Stomach (tissue), 9 donors: Measurements from ENCODE around the gene XRCC4. TPM values are rescaled to one million over a fixed set of nuclear protein-coding genes. Genes with fewer than 3 reads are reported as not detected.
"Not testable (repeated sequence)": the region's sequence is repeated elsewhere in the genome, so short reads cannot be mapped to it uniquely, and the experiment has no call there.

ENCODE experiments used
- DNase-seq, 2 donors: peaks; one replicate each; pipeline versions ENCODE4 v3.0.0 to v3.0.0-alpha.2; 2013 to 2019
- H3K27ac ChIP-seq, 5 donors: fragments of 200-600 bp in 4 of 5; sonication (generic) in 4 of 5; one replicate each; pipeline ENCODE4 v1.5.1; 2013 to 2019; ENCODE audit warnings: mild to moderate bottlenecking in 1 of 5, moderate library complexity in 1 of 5
- H3K27me3 ChIP-seq, 3 donors: fragments of 200-600 bp; sonication (generic); one replicate each; pipeline ENCODE4 v1.5.1; 2017 to 2019; ENCODE audit warnings: mixed run types in 1 of 3
- H3K36me3 ChIP-seq, 4 donors: fragments of 200-600 bp; sonication (generic); 1 replicate in 3 of 4; 2 replicates in 1 of 4; pipeline ENCODE4 v1.5.1; 2016 to 2019
- H3K4me1 ChIP-seq, 4 donors: fragments of 200-600 bp; sonication (generic); one replicate each; pipeline ENCODE4 v1.5.1; 2016 to 2019
- H3K4me3 ChIP-seq, 4 donors: fragments of 200-600 bp; sonication (generic) in 3 of 4; one replicate each; pipeline ENCODE4 v1.5.1; 2016 to 2019; ENCODE audit warnings: mild to moderate bottlenecking in 1 of 4
- H3K9me3 ChIP-seq, 4 donors: fragments of 200-600 bp; sonication (generic); one replicate each; pipeline ENCODE4 v1.5.1; 2016 to 2019
- EP300 ChIP-seq: sonication (generic); formaldehyde crosslinking; IDR thresholded peaks from one replicate; pipeline ENCODE4 v1.6.1; 2017; ENCODE audit warnings: antibody characterized with exemption
- POLR2A ChIP-seq, 4 donors: fragments of 450-650 bp; IDR thresholded peaks; one replicate each; pipeline ENCODE4 v1.6.1; 2016; ENCODE audit warnings: antibody characterized with exemption in 4 of 4, control low read depth in 2 of 4, mild to moderate bottlenecking in 1 of 4, moderate library complexity in 1 of 4
- POLR2AphosphoS5 ChIP-seq, 3 donors: sonication (generic); formaldehyde crosslinking; IDR thresholded peaks; one replicate each; pipeline ENCODE4 v1.6.1; 2016; ENCODE audit warnings: antibody characterized with exemption in 3 of 3
- WGBS, 5 donors: extraction: QIAGEN DNeasy Blood & Tissue Kit in 3 of 5; methylation state at CpG; one replicate each; pipeline versions ENCODE4 v1.1.5 to v1.1.7; 2013 to 2018; 5-methylcytosine and 5-hydroxymethylcytosine counted together
- intact Hi-C: fragments of 100-400 bp; cut with DNase I; formaldehyde crosslinking; loops from one replicate; pipeline ENCODE4 v1.15.1; 2023; ENCODE audit warnings: low total_unique reads
- polyA plus RNA-seq, 3 donors: library from polyadenylated mRNA; stranded (reverse); fragments of 200-250 nt; gene quantifications; one replicate each; pipeline ENCODE4 v1.2.3, GENCODE V29; 2013
- total RNA-seq, 5 donors: library from RNA; depleted of rRNA; stranded (reverse); fragments of >200 nt; gene quantifications; one replicate each; pipeline versions ENCODE4 v1.1.0 to v1.2.3, GENCODE V29; 2014 to 2016
- TF ChIP-seq, protein P1 (sequence below), 7 experiments: fragments of 450-650 bp in 4 of 7; fragments of 200-600 bp in 3 of 7; sonication (generic) in 3 of 7; IDR thresholded peaks; one replicate each; pipeline ENCODE4 v1.5.1; 2016 to 2019; ENCODE audit warnings: antibody characterized with exemption in 7 of 7, control low read depth in 2 of 7, mild to moderate bottlenecking in 1 of 7
- donor health status: healthy with polysubstance abuse.
- donor health status: Bipolar disorder and iron deficiency.
- donor health status: healthy.

The XRCC4 gene
- total and polyA plus RNA-seq, 8 donors: 0.45 to 14.2 (median 8.4) TPM; not detected in 1

DNA sequence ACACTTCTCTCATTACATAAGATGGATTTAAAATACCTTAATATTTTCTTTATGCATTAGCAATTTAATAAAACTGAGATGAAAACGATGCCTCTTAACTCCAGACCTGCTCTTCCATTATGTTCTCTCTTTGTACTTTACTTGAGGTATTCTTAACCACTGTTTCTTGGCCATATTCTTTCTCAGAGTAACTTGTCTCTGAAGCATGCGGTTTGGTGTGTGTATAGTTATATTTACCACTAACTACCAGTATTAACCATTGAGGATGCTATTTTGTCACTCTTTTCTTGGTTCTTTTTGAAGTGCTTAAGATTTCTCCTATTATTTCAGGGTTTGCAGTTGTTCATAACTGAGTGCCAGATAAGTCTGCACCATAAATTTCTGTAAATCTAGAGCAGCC is 18.0 kb upstream of the XRCC4 start:
- H3K36me3 ChIP-seq: peaks cover 0 to 53% (median 29%) of the 10 kb centered on the region in 4 donors
- H3K9me3 ChIP-seq: no peaks in the 10 kb centered on the region
- no peak for TF ChIP-seq POLR2AphosphoS5 (IDR thresholded peaks at IDR 0.05)
- TF ChIP-seq EP300: no peak
- TF ChIP-seq POLR2A (IDR thresholded peaks at IDR 0.05): no peak
- TF ChIP-seq, protein P1, sequence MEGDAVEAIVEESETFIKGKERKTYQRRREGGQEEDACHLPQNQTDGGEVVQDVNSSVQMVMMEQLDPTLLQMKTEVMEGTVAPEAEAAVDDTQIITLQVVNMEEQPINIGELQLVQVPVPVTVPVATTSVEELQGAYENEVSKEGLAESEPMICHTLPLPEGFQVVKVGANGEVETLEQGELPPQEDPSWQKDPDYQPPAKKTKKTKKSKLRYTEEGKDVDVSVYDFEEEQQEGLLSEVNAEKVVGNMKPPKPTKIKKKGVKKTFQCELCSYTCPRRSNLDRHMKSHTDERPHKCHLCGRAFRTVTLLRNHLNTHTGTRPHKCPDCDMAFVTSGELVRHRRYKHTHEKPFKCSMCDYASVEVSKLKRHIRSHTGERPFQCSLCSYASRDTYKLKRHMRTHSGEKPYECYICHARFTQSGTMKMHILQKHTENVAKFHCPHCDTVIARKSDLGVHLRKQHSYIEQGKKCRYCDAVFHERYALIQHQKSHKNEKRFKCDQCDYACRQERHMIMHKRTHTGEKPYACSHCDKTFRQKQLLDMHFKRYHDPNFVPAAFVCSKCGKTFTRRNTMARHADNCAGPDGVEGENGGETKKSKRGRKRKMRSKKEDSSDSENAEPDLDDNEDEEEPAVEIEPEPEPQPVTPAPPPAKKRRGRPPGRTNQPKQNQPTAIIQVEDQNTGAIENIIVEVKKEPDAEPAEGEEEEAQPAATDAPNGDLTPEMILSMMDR (IDR thresholded peaks at IDR 0.05): no peak
- 77 to 87% (median 84%) methylated on average over 2 of the region's 2 CpGs for WGBS, 5 donors
- H3K4me1 ChIP-seq: no peaks in the 10 kb centered on the region
- H3K27ac ChIP-seq: no peak overlapping the region
- DNase-seq: no peak
- no peak overlapping the region for H3K4me3 ChIP-seq
- intact Hi-C loops: no loop called here
- H3K27me3 ChIP-seq: no peaks in the 10 kb centered on the region

GRCh38 chr5:83066548-83067110 is 10.7 kb upstream of the XRCC4 start:
- H3K9me3 ChIP-seq: no peaks in the 10 kb centered on the region
- H3K27me3 ChIP-seq: no peaks in the 10 kb centered on the region
- H3K4me3 ChIP-seq: no peak overlapping the region
- DNase-seq: no peak
- WGBS, 5 donors: 82 to 96% (median 94%) methylated on average over 3 of the region's 3 CpGs
- intact Hi-C loops: no loop called here
- H3K4me1 ChIP-seq: peaks cover 0 to 45% (median 14%) of the 10 kb centered on the region in 4 donors
- peaks cover 0 to 11% (median under 1%) of the 10 kb centered on the region in 4 donors for H3K36me3 ChIP-seq
- no peak for TF ChIP-seq EP300
- TF ChIP-seq POLR2A (IDR thresholded peaks at IDR 0.05): no peak
- no peak for TF ChIP-seq POLR2AphosphoS5 (IDR thresholded peaks at IDR 0.05)
- TF ChIP-seq, protein P1 (IDR thresholded peaks at IDR 0.05): no peak
- H3K27ac ChIP-seq: no peak overlapping the region

DNA sequence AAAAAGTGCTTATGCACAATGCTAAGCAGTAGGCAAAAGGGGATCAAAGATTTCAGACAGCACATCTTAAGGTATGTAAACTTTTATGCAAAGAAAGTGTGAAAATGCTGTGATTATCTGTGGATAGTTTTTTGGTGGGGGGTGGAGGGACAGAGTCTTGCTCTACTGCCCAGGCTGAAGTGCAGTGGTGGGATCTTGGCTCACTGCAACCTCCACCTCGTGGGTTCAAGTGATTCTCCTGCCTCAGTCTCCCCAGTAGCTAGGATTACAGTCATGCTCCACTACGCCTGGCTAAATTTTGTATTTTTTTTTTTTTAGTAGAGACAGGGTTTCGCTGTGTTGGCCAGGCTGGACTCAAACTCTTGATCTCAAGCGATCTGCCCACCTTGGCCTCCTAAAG is 10.0 kb upstream of the XRCC4 start:
- H3K36me3 ChIP-seq, H3K27me3 ChIP-seq, H3K9me3 ChIP-seq, intact Hi-C loops, DNase-seq, H3K27ac ChIP-seq, H3K4me3 ChIP-seq: not testable (repeated sequence)
- WGBS, 5 donors: 93 to 98% (median 96%) methylated on average over 4 of the region's 4 CpGs
- H3K4me1 ChIP-seq: peaks cover 1 to 51% (median 19%) of the 10 kb centered on the region in 4 donors

GRCh38 chr5:83069096-83069799 is 8.1 kb upstream of the XRCC4 start:
- WGBS, 5 donors: 86 to 93% (median 88%) methylated on average over 2 of the region's 2 CpGs
- no peaks in the 10 kb centered on the region for H3K9me3 ChIP-seq
- H3K36me3 ChIP-seq: peaks cover 0 to 4% (median 0%) of the 10 kb centered on the region in 4 donors
- intact Hi-C loops: no loop called here
- TF ChIP-seq POLR2AphosphoS5 (IDR thresholded peaks at IDR 0.05): no peak
- no peak for TF ChIP-seq POLR2A (IDR thresholded peaks at IDR 0.05)
- TF ChIP-seq, protein P1 (IDR thresholded peaks at IDR 0.05): no peak
- TF ChIP-seq EP300: no peak
- H3K27me3 ChIP-seq: no peaks in the 10 kb centered on the region
- H3K4me3 ChIP-seq: no peak overlapping the region
- DNase-seq: no peak
- no peak overlapping the region for H3K27ac ChIP-seq
- H3K4me1 ChIP-seq: peaks cover 6 to 70% (median 31%) of the 10 kb centered on the region in 4 donors
